ENCODE data around the gene TYROBP. TPM values are rescaled to one million over a fixed set of nuclear protein-coding genes. Genes with fewer than 3 reads are reported as not detected.

Gene TYROBP
- total RNA-seq, 1 donor from 2014 or later = not detected

GRCh38 chr19:35909684-35910035 lies 1.6 kb upstream of the TYROBP start:
- Mint-ChIP-seq H3K27ac (ENCODE audit: unreplicated experiment) (no peak overlapping the region), H3K27me3 (ENCODE audit: unreplicated experiment) (peaks cover under 1% of the 10 kb centered on the region), H3K4me3 (ENCODE audit: unreplicated experiment) (no peak overlapping the region)

GRCh38 chr19:35908973-35909683 lies 1.0 kb upstream of the TYROBP start:
- H3K27me3 Mint-ChIP-seq (ENCODE audit: unreplicated experiment) = no peaks in the 10 kb centered on the region
- no peak for DNase-seq (ENCODE audit: extremely low spot score, unreplicated experiment)
- no peak for TF ChIP-seq CTCF (IDR thresholded peaks at IDR 0.05)
- H3K27ac Mint-ChIP-seq (ENCODE audit: unreplicated experiment) = no peak overlapping the region
- H3K36me3 Mint-ChIP-seq (ENCODE audit: unreplicated experiment) = no peaks in the 10 kb centered on the region
- H3K4me1 Mint-ChIP-seq (ENCODE audit: unreplicated experiment) = peaks cover 3% of the 10 kb centered on the region
- no peak overlapping the region for H3K4me3 Mint-ChIP-seq (ENCODE audit: unreplicated experiment)
- H3K9me3 Mint-ChIP-seq (ENCODE audit: unreplicated experiment) = no peaks in the 10 kb centered on the region

More at GRCh38 chr19:35909684-35910035, 1.6 kb upstream of the TYROBP start:
- peaks cover 3% of the 10 kb centered on the region for H3K4me1 Mint-ChIP-seq (ENCODE audit: unreplicated experiment)
- no peak for TF ChIP-seq CTCF (IDR thresholded peaks at IDR 0.05)
- DNase-seq (ENCODE audit: extremely low spot score, unreplicated experiment) = no peak
- H3K9me3 Mint-ChIP-seq (ENCODE audit: unreplicated experiment) = no peaks in the 10 kb centered on the region
- no peaks in the 10 kb centered on the region for H3K36me3 Mint-ChIP-seq (ENCODE audit: unreplicated experiment)

GRCh38 chr19:35907377-35907745 lies 734 bp downstream of the TYROBP start:
- no peaks in the 10 kb centered on the region for H3K36me3 Mint-ChIP-seq (ENCODE audit: unreplicated experiment)
- peaks cover 10% of the 10 kb centered on the region for H3K4me1 Mint-ChIP-seq (ENCODE audit: unreplicated experiment)
- TF ChIP-seq CTCF (IDR thresholded peaks at IDR 0.05) = no peak
- H3K27ac Mint-ChIP-seq (ENCODE audit: unreplicated experiment) = no peak overlapping the region
- no peaks in the 10 kb centered on the region for H3K27me3 Mint-ChIP-seq (ENCODE audit: unreplicated experiment)
- H3K4me3 Mint-ChIP-seq (ENCODE audit: unreplicated experiment) = no peak overlapping the region
- DNase-seq (ENCODE audit: extremely low spot score, unreplicated experiment) = no peak
- H3K9me3 Mint-ChIP-seq (ENCODE audit: unreplicated experiment) = no peaks in the 10 kb centered on the region

- Mint-ChIP-seq H3K4me3 (ENCODE audit: unreplicated experiment) (no peak overlapping the region), H3K36me3 (ENCODE audit: unreplicated experiment) (no peaks in the 10 kb centered on the region), H3K27me3 (ENCODE audit: unreplicated experiment) (no peaks in the 10 kb centered on the region), H3K4me1 (ENCODE audit: unreplicated experiment) (peaks cover 23% of the 10 kb centered on the region), H3K27ac (ENCODE audit: unreplicated experiment) (no peak overlapping the region), H3K9me3 (ENCODE audit: unreplicated experiment) (no peaks in the 10 kb centered on the region)
- TF ChIP-seq CTCF (IDR thresholded peaks at IDR 0.05) = no peak
- no peak for DNase-seq (ENCODE audit: extremely low spot score, unreplicated experiment)
Measured at GRCh38 chr19:35905178-35905727, 2.8 kb downstream of the TYROBP start.

GRCh38 chr19:35904311-35905068 lies 3.6 kb downstream of the TYROBP start:
- Mint-ChIP-seq H3K9me3 (ENCODE audit: unreplicated experiment) (no peaks in the 10 kb centered on the region), H3K27me3 (ENCODE audit: unreplicated experiment) (no peaks in the 10 kb centered on the region), H3K4me3 (ENCODE audit: unreplicated experiment) (no peak overlapping the region), H3K4me1 (ENCODE audit: unreplicated experiment) (peaks cover 24% of the 10 kb centered on the region), H3K27ac (ENCODE audit: unreplicated experiment) (no peak overlapping the region), H3K36me3 (ENCODE audit: unreplicated experiment) (no peaks in the 10 kb centered on the region)
- no peak for TF ChIP-seq CTCF (IDR thresholded peaks at IDR 0.05)
- no peak for DNase-seq (ENCODE audit: extremely low spot score, unreplicated experiment)

All from osteocyte (in vitro differentiated cells).